ENCODE results near the gene MIER1.

Gene MIER1

DNA sequence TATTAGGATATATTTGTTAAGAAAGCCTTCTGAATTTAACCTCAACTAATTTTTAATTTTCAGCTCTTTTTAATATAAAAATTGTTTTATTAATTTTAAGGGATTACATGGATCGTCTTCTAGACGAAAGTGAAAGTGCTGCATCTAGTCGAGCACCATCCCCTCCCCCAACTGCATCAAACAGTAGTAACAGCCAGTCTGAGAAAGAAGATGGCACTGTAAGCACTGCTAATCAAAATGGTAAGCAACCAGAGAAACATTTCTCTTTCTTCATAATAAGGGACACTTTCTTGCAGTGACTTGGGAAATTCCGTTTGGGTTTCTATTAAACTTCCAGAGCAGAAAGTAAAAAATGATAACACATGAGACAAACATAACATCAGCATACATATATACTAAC, 56.9 kb downstream of the MIER1 start:
- TF ChIP-seq, protein P1, sequence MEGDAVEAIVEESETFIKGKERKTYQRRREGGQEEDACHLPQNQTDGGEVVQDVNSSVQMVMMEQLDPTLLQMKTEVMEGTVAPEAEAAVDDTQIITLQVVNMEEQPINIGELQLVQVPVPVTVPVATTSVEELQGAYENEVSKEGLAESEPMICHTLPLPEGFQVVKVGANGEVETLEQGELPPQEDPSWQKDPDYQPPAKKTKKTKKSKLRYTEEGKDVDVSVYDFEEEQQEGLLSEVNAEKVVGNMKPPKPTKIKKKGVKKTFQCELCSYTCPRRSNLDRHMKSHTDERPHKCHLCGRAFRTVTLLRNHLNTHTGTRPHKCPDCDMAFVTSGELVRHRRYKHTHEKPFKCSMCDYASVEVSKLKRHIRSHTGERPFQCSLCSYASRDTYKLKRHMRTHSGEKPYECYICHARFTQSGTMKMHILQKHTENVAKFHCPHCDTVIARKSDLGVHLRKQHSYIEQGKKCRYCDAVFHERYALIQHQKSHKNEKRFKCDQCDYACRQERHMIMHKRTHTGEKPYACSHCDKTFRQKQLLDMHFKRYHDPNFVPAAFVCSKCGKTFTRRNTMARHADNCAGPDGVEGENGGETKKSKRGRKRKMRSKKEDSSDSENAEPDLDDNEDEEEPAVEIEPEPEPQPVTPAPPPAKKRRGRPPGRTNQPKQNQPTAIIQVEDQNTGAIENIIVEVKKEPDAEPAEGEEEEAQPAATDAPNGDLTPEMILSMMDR (conservative IDR thresholded peaks at IDR 0.05; ENCODE audit: low read length), result no peak
- TF ChIP-seq EZH2phosphoT487 (IDR thresholded peaks at IDR 0.05; ENCODE audit: borderline replicate concordance), result no peak

DNA sequence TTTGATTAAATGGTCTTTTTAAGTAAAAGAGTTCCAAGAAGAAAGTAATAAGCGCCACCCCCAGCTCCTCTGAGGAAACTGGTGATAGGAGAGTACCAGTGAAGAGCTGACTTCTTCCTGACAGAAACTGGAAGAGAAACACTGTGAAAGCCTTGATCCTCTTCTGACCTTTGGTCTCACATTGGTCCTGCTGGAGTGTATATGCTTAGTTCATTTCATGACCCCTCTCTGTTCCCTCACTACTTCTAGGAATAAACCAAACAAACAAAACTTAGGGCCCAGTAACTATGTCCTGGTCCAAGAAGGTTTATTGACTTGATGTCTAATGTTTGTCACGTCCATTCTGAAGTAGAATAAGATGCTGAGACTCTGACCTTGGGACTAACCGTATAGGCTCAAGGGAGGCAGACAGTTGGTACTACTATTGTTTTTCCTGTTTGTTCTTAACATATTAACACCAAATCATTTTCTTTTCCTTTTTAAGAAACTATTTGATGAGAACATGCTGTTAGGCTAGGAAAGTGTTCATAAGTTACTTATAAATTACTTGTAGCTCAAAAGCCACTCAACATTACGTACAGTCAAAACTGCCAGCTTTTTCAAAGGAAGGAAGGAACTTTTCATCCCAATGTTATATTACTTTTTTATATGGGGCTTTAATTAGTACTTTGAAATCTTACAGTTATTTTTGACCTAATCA, 57.9 kb downstream of the MIER1 start:
- Histone ChIP-seq H4K20me1 (ENCODE audit: insufficient read depth, low read length, poor library complexity, severe bottlenecking) (no peaks in the 10 kb centered on the region), H3K9ac (ENCODE audit: low read depth, low read length, poor library complexity, severe bottlenecking) (no peak overlapping the region), H3K9me3 (ENCODE audit: insufficient read depth, low read depth, low read length) (no peaks in the 10 kb centered on the region), H3K9me2 (replicated peaks; ENCODE audit: low read depth, low read length) (no peaks in the 10 kb centered on the region), H3K27me3 (ENCODE audit: insufficient read depth, low read length, poor library complexity, severe bottlenecking) (no peaks in the 10 kb centered on the region), H3K4me1 (ENCODE audit: insufficient read depth, low read length, poor library complexity, severe bottlenecking) (no peaks in the 10 kb centered on the region), H3K36me3 (ENCODE audit: insufficient read depth, low read length) (peaks cover 85% of the 10 kb centered on the region), H2AFZ (ENCODE audit: low read length) (no peak overlapping the region), H3K4me2 (ENCODE audit: low read depth, low read length, poor library complexity, severe bottlenecking) (no peak overlapping the region), H3F3A (ENCODE audit: low read depth) (no peaks in the 10 kb centered on the region), H3K79me2 (ENCODE audit: insufficient read depth, low read length) (no peaks in the 10 kb centered on the region), H3K4me3 (ENCODE audit: low read length, poor library complexity, severe bottlenecking) (no peak overlapping the region)
- TF ChIP-seq EZH2phosphoT487 (IDR thresholded peaks at IDR 0.05; ENCODE audit: borderline replicate concordance), result no peak
- TF ChIP-seq, protein P1 (conservative IDR thresholded peaks at IDR 0.05; ENCODE audit: low read length), result no peak

More for the DNA sequence above, 56.9 kb downstream of the MIER1 start:
- H3K27me3 ChIP-seq (ENCODE audit: insufficient read depth, low read length, poor library complexity, severe bottlenecking), result no peaks in the 10 kb centered on the region
- no peaks in the 10 kb centered on the region for H3K9me2 ChIP-seq (replicated peaks; ENCODE audit: low read depth, low read length)
- H3K9me3 ChIP-seq (ENCODE audit: insufficient read depth, low read depth, low read length), result no peaks in the 10 kb centered on the region
- H3K79me2 ChIP-seq (ENCODE audit: insufficient read depth, low read length), result no peaks in the 10 kb centered on the region
- peaks cover 87% of the 10 kb centered on the region for H3K36me3 ChIP-seq (ENCODE audit: insufficient read depth, low read length)
- peak overlapping the region; percentile 63 for H3K4me3 ChIP-seq (ENCODE audit: low read length, poor library complexity, severe bottlenecking)
- H3K4me1 ChIP-seq (ENCODE audit: insufficient read depth, low read length, poor library complexity, severe bottlenecking), result no peaks in the 10 kb centered on the region
- peak overlapping the region; percentile 45 for H3K9ac ChIP-seq (ENCODE audit: low read depth, low read length, poor library complexity, severe bottlenecking)
- H3K4me2 ChIP-seq (ENCODE audit: low read depth, low read length, poor library complexity, severe bottlenecking), result peak overlapping the region; percentile 50
- no peaks in the 10 kb centered on the region for H4K20me1 ChIP-seq (ENCODE audit: insufficient read depth, low read length, poor library complexity, severe bottlenecking)
- H2AFZ ChIP-seq (ENCODE audit: low read length), result no peak overlapping the region
- H3F3A ChIP-seq (ENCODE audit: low read depth), result no peaks in the 10 kb centered on the region

DNA sequence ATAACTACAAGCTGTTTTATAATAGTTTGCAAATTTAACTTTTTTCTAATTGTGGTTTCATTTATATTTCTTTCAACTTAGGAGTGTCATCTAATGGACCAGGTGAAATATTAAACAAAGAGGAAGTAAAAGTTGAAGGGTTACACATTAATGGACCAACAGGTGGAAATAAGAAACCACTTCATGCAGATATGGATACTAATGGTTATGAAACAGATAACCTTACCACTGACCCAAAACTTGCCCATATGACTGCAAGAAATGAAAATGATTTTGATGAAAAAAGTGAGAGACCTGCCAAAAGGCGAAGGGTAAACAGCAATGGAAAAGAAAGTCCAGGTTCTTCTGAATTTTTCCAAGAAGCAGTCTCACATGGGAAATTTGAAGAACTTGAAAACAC, 59.7 kb downstream of the MIER1 start:
- Histone ChIP-seq H3K9me3 (ENCODE audit: insufficient read depth, low read depth, low read length) (no peaks in the 10 kb centered on the region), H4K20me1 (ENCODE audit: insufficient read depth, low read length, poor library complexity, severe bottlenecking) (no peaks in the 10 kb centered on the region), H3K9me2 (replicated peaks; ENCODE audit: low read depth, low read length) (no peaks in the 10 kb centered on the region), H3K79me2 (ENCODE audit: insufficient read depth, low read length) (no peaks in the 10 kb centered on the region), H3K9ac (ENCODE audit: low read depth, low read length, poor library complexity, severe bottlenecking) (no peak overlapping the region), H3K4me1 (ENCODE audit: insufficient read depth, low read length, poor library complexity, severe bottlenecking) (no peaks in the 10 kb centered on the region), H3K4me3 (ENCODE audit: low read length, poor library complexity, severe bottlenecking) (no peak overlapping the region), H3K27me3 (ENCODE audit: insufficient read depth, low read length, poor library complexity, severe bottlenecking) (no peaks in the 10 kb centered on the region), H3F3A (ENCODE audit: low read depth) (no peaks in the 10 kb centered on the region), H3K36me3 (ENCODE audit: insufficient read depth, low read length) (peaks cover 77% of the 10 kb centered on the region), H2AFZ (ENCODE audit: low read length) (no peak overlapping the region), H3K4me2 (ENCODE audit: low read depth, low read length, poor library complexity, severe bottlenecking) (no peak overlapping the region)
- TF ChIP-seq, protein P1 (conservative IDR thresholded peaks at IDR 0.05; ENCODE audit: low read length), result no peak
- no peak for TF ChIP-seq EZH2phosphoT487 (IDR thresholded peaks at IDR 0.05; ENCODE audit: borderline replicate concordance)
